ENCODE measurements around the gene UBL7. TPM values are rescaled to one million over a fixed set of nuclear protein-coding genes. Genes with fewer than 3 reads are reported as not detected.

The UBL7 gene
- total RNA-seq, 1 experiment from 2014 or later, result 38.5 TPM

GRCh38 chr15:74403588-74403919 is 57.4 kb downstream of the UBL7 start:
- intact Hi-C loops (cut with micrococcal nuclease; ENCODE audit: unreplicated experiment), result no loop called here
- no peak for DNase-seq
- BruUV-seq (replicated peaks), result no TSS peak
- Mint-ChIP-seq H3K4me1 (ENCODE audit: low read depth, unreplicated experiment) (peaks cover 51% of the 10 kb centered on the region), H3K36me3 (ENCODE audit: insufficient read depth, unreplicated experiment) (peaks cover 23% of the 10 kb centered on the region), H3K27ac (ENCODE audit: unreplicated experiment) (no peak overlapping the region), H3K9me3 (ENCODE audit: low read depth, unreplicated experiment) (no peaks in the 10 kb centered on the region), H3K4me3 (ENCODE audit: low read depth, unreplicated experiment) (no peak overlapping the region), H3K27me3 (ENCODE audit: unreplicated experiment) (no peaks in the 10 kb centered on the region)
- TF ChIP-seq CTCF (IDR thresholded peaks at IDR 0.05; ENCODE audit: unreplicated experiment), result no peak
- CTCF ChIA-PET, result interaction anchor here (1.3 kb wide), 1 partner anchor 21 kb away, joined by 3 read pairs; no protein-coding TSS in a partner anchor

- no peaks in the 10 kb centered on the region for H3K9me3 Mint-ChIP-seq (ENCODE audit: low read depth, unreplicated experiment)
These were observed 57.9 kb downstream of the UBL7 start for GRCh38 chr15:74402873-74403587.

GRCh38 chr15:74402337-74402841 is 58.6 kb downstream of the UBL7 start:
- peaks cover 55% of the 10 kb centered on the region for H3K4me1 Mint-ChIP-seq (ENCODE audit: low read depth, unreplicated experiment)
- no peak overlapping the region for H3K4me3 Mint-ChIP-seq (ENCODE audit: low read depth, unreplicated experiment)
- no peaks in the 10 kb centered on the region for H3K27me3 Mint-ChIP-seq (ENCODE audit: unreplicated experiment)
- H3K9me3 Mint-ChIP-seq (ENCODE audit: low read depth, unreplicated experiment), result no peaks in the 10 kb centered on the region
- intact Hi-C loops (cut with micrococcal nuclease; ENCODE audit: unreplicated experiment), result no loop called here
- CTCF ChIA-PET, result interaction anchor here (0.9 to 1.3 kb wide), 2 partner anchors 17 to 20 kb away, joined by 3 read pairs; no protein-coding TSS in a partner anchor
- TF ChIP-seq CTCF (IDR thresholded peaks at IDR 0.05; ENCODE audit: unreplicated experiment), result no peak
- peaks cover 13% of the 10 kb centered on the region for H3K36me3 Mint-ChIP-seq (ENCODE audit: insufficient read depth, unreplicated experiment)
- BruUV-seq (replicated peaks), result no TSS peak
- peak overlapping the region; percentile 11 for H3K27ac Mint-ChIP-seq (ENCODE audit: unreplicated experiment)
- DNase-seq, result no peak

More at GRCh38 chr15:74402873-74403587, 57.9 kb downstream of the UBL7 start:
- Mint-ChIP-seq H3K27ac (ENCODE audit: unreplicated experiment) (no peak overlapping the region), H3K27me3 (ENCODE audit: unreplicated experiment) (no peaks in the 10 kb centered on the region), H3K36me3 (ENCODE audit: insufficient read depth, unreplicated experiment) (peaks cover 17% of the 10 kb centered on the region), H3K4me3 (ENCODE audit: low read depth, unreplicated experiment) (no peak overlapping the region), H3K4me1 (ENCODE audit: low read depth, unreplicated experiment) (peaks cover 55% of the 10 kb centered on the region)
- no peak for TF ChIP-seq CTCF (IDR thresholded peaks at IDR 0.05; ENCODE audit: unreplicated experiment)
- no peak for DNase-seq
- intact Hi-C loops (cut with micrococcal nuclease; ENCODE audit: unreplicated experiment), result no loop called here
- CTCF ChIA-PET, result interaction anchor here (0.9 to 1.3 kb wide), 2 partner anchors 18 to 21 kb away, joined by 3 read pairs; no protein-coding TSS in a partner anchor
- BruUV-seq (replicated peaks), result no TSS peak

- CTCF ChIA-PET, result interaction anchor here (0.6 to 1.0 kb wide), 4 partner anchors 16 to 140 kb away, joined by 3 to 9 read pairs (median 4); no protein-coding TSS in a partner anchor
- intact Hi-C loops (cut with micrococcal nuclease; ENCODE audit: unreplicated experiment), result no loop called here
- H3K36me3 Mint-ChIP-seq (ENCODE audit: insufficient read depth, unreplicated experiment), result peaks cover 18% of the 10 kb centered on the region
- no peaks in the 10 kb centered on the region for H3K27me3 Mint-ChIP-seq (ENCODE audit: unreplicated experiment)
- H3K4me3 Mint-ChIP-seq (ENCODE audit: low read depth, unreplicated experiment), result no peak overlapping the region
- peaks cover 55% of the 10 kb centered on the region for H3K4me1 Mint-ChIP-seq (ENCODE audit: low read depth, unreplicated experiment)
- no peaks in the 10 kb centered on the region for H3K9me3 Mint-ChIP-seq (ENCODE audit: low read depth, unreplicated experiment)
- peak overlapping the region; percentile 74 for H3K27ac Mint-ChIP-seq (ENCODE audit: unreplicated experiment)
- no peak for DNase-seq
- TSS peak; percentile 35 for BruUV-seq (replicated peaks)
- TF ChIP-seq CTCF (IDR thresholded peaks at IDR 0.05; ENCODE audit: unreplicated experiment), result no peak
These were observed 59.8 kb downstream of the UBL7 start for GRCh38 chr15:74400915-74401757.

Data from Calu3 (cell line).